Smooth muscle cell (in vitro differentiated cells): ENCODE measurements around the gene NAT9. TPM values are rescaled to one million over a fixed set of nuclear protein-coding genes. Genes with fewer than 3 reads are reported as not detected.

Source experiments
- DNase-seq: peaks from one replicate; lab custom pipeline; 2025; ENCODE audit not compliant: unreplicated experiment; lab: John Stamatoyannopoulos, UW
- H2AFZ ChIP-seq: fragments of 200-600 bp; sonication (generic); 2 replicates; pipeline ENCODE4 v1.6.0; 2016; ENCODE audit warnings: antibody characterized with exemption, low read depth, mild to moderate bottlenecking
- H3F3A ChIP-seq: fragments of 200-600 bp; sonication (generic); 2 replicates; pipeline ENCODE4 v1.6.0; 2017; ENCODE audit warnings: antibody characterized with exemption, low read depth
- H3K27ac ChIP-seq: fragments of 200-600 bp; sonication (generic); 2 replicates; pipeline ENCODE4 v1.5.1; 2016; ENCODE audit warnings: low read depth, mild to moderate bottlenecking
- H3K27me3 ChIP-seq: fragments of 200-600 bp; sonication (generic); 2 replicates; pipeline ENCODE4 v1.6.1; 2016; ENCODE audit warnings: low read depth, mild to moderate bottlenecking
- H3K36me3 ChIP-seq: fragments of 200-600 bp; sonication (generic); 2 replicates; pipeline ENCODE4 v1.5.1; 2016; ENCODE audit warnings: low read depth
- H3K4me1 ChIP-seq: fragments of 200-600 bp; sonication (generic); 2 replicates; pipeline ENCODE4 v1.5.1; 2016; ENCODE audit warnings: low read depth
- H3K4me2 ChIP-seq: fragments of 200-600 bp; sonication (generic); 2 replicates; pipeline ENCODE4 v1.6.0; 2016; ENCODE audit warnings: mild to moderate bottlenecking
- H3K4me3 ChIP-seq: fragments of 200-600 bp; sonication (generic); 2 replicates; pipeline ENCODE4 v1.5.1; 2016; ENCODE audit warnings: mild to moderate bottlenecking
- H3K79me2 ChIP-seq: fragments of 200-600 bp; sonication (generic); 2 replicates; pipeline ENCODE4 v1.6.0; 2016; ENCODE audit warnings: low read depth, mild to moderate bottlenecking
- H3K9ac ChIP-seq: fragments of 200-600 bp; sonication (generic); 2 replicates; pipeline ENCODE4 v1.6.0; 2016; ENCODE audit warnings: low read depth
- H3K9me3 ChIP-seq: fragments of 200-600 bp; sonication (generic); replicated peaks from 2 replicates; pipeline ENCODE4 v1.5.1; 2016; ENCODE audit warnings: low read depth
- H4K20me1 ChIP-seq: fragments of 200-600 bp; sonication (generic); 2 replicates; pipeline ENCODE4 v1.6.0; 2016; ENCODE audit warnings: low read depth
- CTCF ChIP-seq: fragments of 200-600 bp; sonication (generic); IDR thresholded peaks from 2 replicates; pipeline ENCODE4 v1.5.1; 2017; ENCODE audit warnings: borderline replicate concordance, mild to moderate bottlenecking, antibody characterized with exemption; ENCODE audit not compliant: insufficient read depth, poor library complexity, severe bottlenecking
- WGBS: methylation state at CpG from one replicate; pipeline ENCODE4 v1.1.7; 2016; ENCODE audit warnings: low lambda C conversion rate; 5-methylcytosine and 5-hydroxymethylcytosine counted together
- polyA plus RNA-seq: library from polyadenylated mRNA; unstranded; fragments of >200 nt; fragmentation: Nextera tagmentation; extraction: Ambion mirVana; gene quantifications from 2 replicates; pipeline ENCODE4 v1.2.1, GENCODE V29; 2016
- total RNA-seq: library from RNA; depleted of rRNA; stranded (reverse); fragments of >200 nt; gene quantifications from 2 replicates; pipeline ENCODE4 v1.2.3, GENCODE V29; 2014

Gene NAT9
- total and polyA plus RNA-seq, 2 experiments from 2014 or later: 21.4 to 42.5 TPM

GRCh38 chr17:74761419-74761818, 14.7 kb downstream of the NAT9 start:
- no peak overlapping the region for H3K9ac ChIP-seq
- H3K9me3 ChIP-seq: no peaks in the 10 kb centered on the region
- peaks cover 61% of the 10 kb centered on the region for H3K4me1 ChIP-seq
- H3K27ac ChIP-seq: no peak overlapping the region
- no peaks in the 10 kb centered on the region for H4K20me1 ChIP-seq
- WGBS: 81% methylated on average over 5 of the region's 5 CpGs
- H3K36me3 ChIP-seq: no peaks in the 10 kb centered on the region
- no peak for DNase-seq
- TF ChIP-seq CTCF: no peak
- H3K4me3 ChIP-seq: no peak overlapping the region
- H2AFZ ChIP-seq: no peak overlapping the region
- H3K27me3 ChIP-seq: no peaks in the 10 kb centered on the region
- no peak overlapping the region for H3K4me2 ChIP-seq
- peaks cover 2% of the 10 kb centered on the region for H3K79me2 ChIP-seq
- no peaks in the 10 kb centered on the region for H3F3A ChIP-seq

GRCh38 chr17:74760404-74761105, 15.6 kb downstream of the NAT9 start:
- Histone ChIP-seq H3K9me3 (no peaks in the 10 kb centered on the region), H3K4me2 (peak overlapping the region; percentile 68), H3K4me1 (peaks cover 61% of the 10 kb centered on the region), H3F3A (no peaks in the 10 kb centered on the region), H2AFZ (no peak overlapping the region), H3K36me3 (no peaks in the 10 kb centered on the region), H3K79me2 (peaks cover 4% of the 10 kb centered on the region), H3K4me3 (no peak overlapping the region), H3K27ac (peak overlapping the region; percentile 59), H4K20me1 (no peaks in the 10 kb centered on the region), H3K9ac (no peak overlapping the region), H3K27me3 (no peaks in the 10 kb centered on the region)
- DNase-seq: no peak
- WGBS: 64% methylated on average over 7 of the region's 7 CpGs
- TF ChIP-seq CTCF: no peak

GRCh38 chr17:74759941-74760340, 16.2 kb downstream of the NAT9 start:
- Histone ChIP-seq H3K4me2 (peak overlapping the region; percentile 68), H3K27ac (peak overlapping the region; percentile 59), H4K20me1 (no peaks in the 10 kb centered on the region), H3K4me3 (no peak overlapping the region), H3F3A (no peaks in the 10 kb centered on the region), H3K27me3 (no peaks in the 10 kb centered on the region), H3K9ac (no peak overlapping the region), H3K79me2 (peaks cover 8% of the 10 kb centered on the region), H3K9me3 (no peaks in the 10 kb centered on the region), H2AFZ (no peak overlapping the region), H3K4me1 (peaks cover 61% of the 10 kb centered on the region), H3K36me3 (no peaks in the 10 kb centered on the region)
- WGBS: 48% methylated on average over 10 of the region's 10 CpGs
- no peak for TF ChIP-seq CTCF
- DNase-seq: no peak
